Measurements from ENCODE around the gene PIP5K1C.
A peak's percentile ranks its signal among the peaks of the same experiment; 100 is the strongest.

Gene PIP5K1C

GRCh38 chr19:3721887-3722442, 21.7 kb upstream of the PIP5K1C start:
- no peak for DNase-seq (ENCODE audit: low read depth in 2 of 2)

- DNase-seq (ENCODE audit: low read depth in 2 of 2), result peak; percentile 77 to 89
These were observed 21.0 kb upstream of the PIP5K1C start for GRCh38 chr19:3721131-3721886.

- no peak for DNase-seq (ENCODE audit: low read depth in 2 of 2)
These were observed 20.2 kb upstream of the PIP5K1C start for GRCh38 chr19:3720349-3720917.

GRCh38 chr19:3719868-3720267, 19.6 kb upstream of the PIP5K1C start:
- DNase-seq (ENCODE audit: low read depth in 2 of 2), result no peak

GRCh38 chr19:3716147-3716668, 15.9 kb upstream of the PIP5K1C start:
- no peak for DNase-seq (ENCODE audit: low read depth in 2 of 2)

GRCh38 chr19:3712663-3713611, 12.7 kb upstream of the PIP5K1C start:
- no peak for DNase-seq (ENCODE audit: low read depth in 2 of 2)

GRCh38 chr19:3710265-3710812, 10.1 kb upstream of the PIP5K1C start:
- no peak for DNase-seq (ENCODE audit: low read depth in 2 of 2)

- no peak for DNase-seq (ENCODE audit: low read depth in 2 of 2)
These were observed 8.1 kb upstream of the PIP5K1C start, which contains the start of gene TJP3 for GRCh38 chr19:3708207-3708931. Gene TJP3 (plus strand): TSS chr19:3708384. CDS start chr19:3728433, 20,049 bp downstream.

- DNase-seq (ENCODE audit: low read depth in 2 of 2), result no peak
These were observed 7.6 kb upstream of the PIP5K1C start for GRCh38 chr19:3707868-3708206.

- DNase-seq (ENCODE audit: low read depth in 2 of 2), result no peak
These were observed 932 bp upstream of the PIP5K1C start for GRCh38 chr19:3701200-3701599.

GRCh38 chr19:3699741-3700241, 477 bp downstream of the PIP5K1C start:
- DNase-seq (ENCODE audit: low read depth in 2 of 2), result no peak

- no peak for DNase-seq (ENCODE audit: low read depth in 2 of 2)
These were observed 1.1 kb downstream of the PIP5K1C start for GRCh38 chr19:3698974-3699740.

GRCh38 chr19:3698386-3698950, 1.8 kb downstream of the PIP5K1C start:
- no peak for DNase-seq (ENCODE audit: low read depth in 2 of 2)

GRCh38 chr19:3697671-3698385, 2.4 kb downstream of the PIP5K1C start:
- DNase-seq (ENCODE audit: low read depth in 2 of 2), result no peak

GRCh38 chr19:3697094-3697493, 3.2 kb downstream of the PIP5K1C start:
- DNase-seq (ENCODE audit: low read depth in 2 of 2), result no peak

- no peak for DNase-seq (ENCODE audit: low read depth in 2 of 2)
These were observed 3.6 kb downstream of the PIP5K1C start for GRCh38 chr19:3696660-3696995.

GRCh38 chr19:3695986-3696659, 4.1 kb downstream of the PIP5K1C start:
- DNase-seq (ENCODE audit: low read depth in 2 of 2), result no peak

GRCh38 chr19:3695124-3695733, 5.0 kb downstream of the PIP5K1C start:
- DNase-seq (ENCODE audit: low read depth in 2 of 2), result no peak

All from stimulated activated CD4-positive, alpha-beta T cell treated with anti-CD3 and anti-CD28 coated beads, Interleukin-12 subunit alpha, Interleukin-12 subunit beta, amount 100 ng/mL, for 24 hours (primary cell).